ENCODE measurements around the gene HMGCS1. TPM values are rescaled to one million over a fixed set of nuclear protein-coding genes. Genes with fewer than 3 reads are reported as not detected.

Gene HMGCS1
- total and polyA plus RNA-seq, 2 of the 13 experiments (the other 11 are each of a cell fraction or from before 2014, with no cell fraction given) = 56.8 to 318 TPM

- intact Hi-C loops (cut with micrococcal nuclease; ENCODE audit: unreplicated experiment) (no loop called here), in situ Hi-C loops (cut with HindIII; ENCODE audit: extremely low pct_ligation_motif_present, low pct_unique_long_range_greater_than_20kb) (no loop called here)
- ATAC-seq (no peak), FAIRE-seq (no peak), DNase-seq (ENCODE audit: low spot score) (no peak)
- Histone ChIP-seq H3K36me3 (replicated peaks in 1 of 2; ENCODE audit: control insufficient read depth in 1 of 2, insufficient read depth in 2 of 2, low read length in 2 of 2) (no peaks in the 10 kb centered on the region), H4K20me1 (ENCODE audit: insufficient read depth, low read length) (no peaks in the 10 kb centered on the region), H3K4me3 (replicated peaks in 1 of 3; ENCODE audit: insufficient read depth in 1 of 3, low read depth in 2 of 3, low read length in 3 of 3) (no peak overlapping the region), H3K4me2 (ENCODE audit: low read depth, low read length) (no peak overlapping the region), H3K27ac (ENCODE audit: extremely low read length, insufficient read depth, low read length) (no peak overlapping the region), H3K4me1 (ENCODE audit: insufficient read depth, low read length) (no peaks in the 10 kb centered on the region; the same call in 1 of the 2 replicates), H3K9me3 (ENCODE audit: low read length) (no peaks in the 10 kb centered on the region), H2AFZ (ENCODE audit: low read length) (no peak overlapping the region), H3K79me2 (ENCODE audit: insufficient read depth, low read length) (no peaks in the 10 kb centered on the region), H3K27me3 (ENCODE audit: control insufficient read depth in 1 of 2, insufficient read depth in 2 of 2, low read length in 2 of 2) (no peaks in the 10 kb centered on the region), H3K9ac (ENCODE audit: insufficient read depth, low read depth, low read length) (no peak overlapping the region)
- CTCF ChIA-PET (ENCODE audit: low intra/inter-chr PET ratio, low total read pairs) = no interaction called here
- 4% methylated on average over 1 of the region's 1 CpG for WGBS (ENCODE audit: low lambda C conversion rate)
- TF ChIP-seq ZBTB37 (CRISPR knock-in tag; IDR thresholded peaks at IDR 0.05) (no peak), IRF9 (CRISPR knock-in tag; IDR thresholded peaks at IDR 0.05; ENCODE audit: borderline replicate concordance) (no peak), CEBPZ (IDR thresholded peaks at IDR 0.05; ENCODE audit: low read length) (no peak), NR2C2 (CRISPR knock-in tag; IDR thresholded peaks at IDR 0.05; ENCODE audit: borderline replicate concordance) (no peak), TAF1 (CRISPR knock-in tag; IDR thresholded peaks at IDR 0.05) (no peak), PHF21A (CRISPR knock-in tag; IDR thresholded peaks at IDR 0.05) (no peak), TBP (CRISPR knock-in tag; IDR thresholded peaks at IDR 0.05) (no peak), ZNF317 (CRISPR knock-in tag; IDR thresholded peaks at IDR 0.05) (no peak), RBM22 (optimal IDR thresholded peaks at IDR 0.05; ENCODE audit: low read length) (no peak), ZNF672 (CRISPR knock-in tag; IDR thresholded peaks at IDR 0.05) (no peak), STAT6 (CRISPR knock-in tag; IDR thresholded peaks at IDR 0.05; ENCODE audit: borderline replicate concordance) (no peak), ZNF292 (CRISPR knock-in tag; IDR thresholded peaks at IDR 0.05; ENCODE audit: borderline replicate concordance, low read depth) (no peak)
- no TSS peak for BruUV-seq (replicated peaks)
- POLR2A ChIA-PET = no interaction called here
Measured at GRCh38 chr5:43258116-43258515, 55.1 kb downstream of the HMGCS1 start.
